Measurements from ENCODE around the gene C17orf50. TPM values are rescaled to one million over a fixed set of nuclear protein-coding genes. Genes with fewer than 3 reads are reported as not detected.

C17orf50 gene
- total RNA-seq, 1 experiment from 2014 or later, result not detected

DNA sequence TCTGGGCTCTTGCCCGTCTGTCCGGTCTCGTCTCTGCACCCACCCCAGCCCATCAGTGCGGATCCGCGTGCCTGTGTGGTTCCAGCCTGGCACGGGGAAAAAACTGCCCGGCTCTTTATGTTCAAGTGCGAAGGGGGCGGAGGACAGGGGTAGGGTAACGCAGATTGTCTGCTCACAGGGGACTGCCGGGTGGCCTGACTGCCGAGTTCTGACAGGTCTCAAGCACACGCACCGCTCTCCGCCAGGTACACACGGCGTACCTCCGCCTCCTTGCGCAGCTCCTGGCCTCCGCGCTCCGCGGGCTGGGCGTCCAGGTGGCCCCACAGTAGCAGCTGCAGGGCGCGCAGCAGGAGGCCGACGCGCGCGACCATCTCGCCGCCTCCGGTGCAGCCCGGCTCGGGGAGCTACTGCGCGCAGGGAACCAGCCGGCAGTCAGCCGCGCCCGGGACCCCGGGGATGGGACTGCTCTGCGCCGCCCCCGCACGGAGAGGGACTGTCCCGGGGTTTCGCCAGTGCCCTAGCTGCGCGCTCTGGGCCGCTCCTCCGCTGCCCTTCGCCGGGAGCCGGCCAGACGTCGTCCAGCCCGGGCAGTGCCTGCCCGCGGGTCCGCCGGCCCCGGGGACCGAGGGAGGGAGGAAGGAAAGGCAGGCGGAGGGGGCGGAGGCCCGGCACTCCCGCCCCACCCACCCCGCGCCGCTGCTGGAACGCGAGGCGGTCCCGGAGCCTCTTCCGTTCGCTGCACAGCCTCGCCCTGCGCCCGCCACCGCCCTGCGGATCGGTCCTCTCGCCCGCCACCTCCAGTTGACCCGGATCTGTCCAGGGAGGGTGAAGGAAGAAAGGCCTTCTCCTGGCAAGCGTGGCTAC, 34.6 kb downstream of the C17orf50 start, which contains the start of gene MMP28:
Gene MMP28, minus strand, starts transcription at position 635 of the 864 bp plus-strand sequence. Its CDS starts 264 bp downstream, at position 371.
- no TSS peak for BruUV-seq (replicated peaks)
- peak within 1 kb of the TSS; percentile 79 for H2AFZ ChIP-seq (ENCODE audit: low read depth, low read length, poor library complexity, severe bottlenecking)
- H3K9ac ChIP-seq (ENCODE audit: low read length), result peak within 1 kb of the TSS; percentile 43; the same call in 1 of the 2 replicates
- H3K27ac ChIP-seq (ENCODE audit: low read depth, low read length), result no peak within 1 kb of the TSS; the same call in 1 of the 2 replicates
- H3K27me3 ChIP-seq (ENCODE audit: insufficient read depth, low read length), result no peaks in the 10 kb centered on the region
- POLR2A ChIA-PET, result interaction anchor here (1.0 to 3.6 kb wide), 2 partner anchors 8 to 14 kb away, joined by 3 to 14 read pairs; partner anchors contain the start of gene TAF15
- DNase-seq (ENCODE audit: low read depth, low spot score) (no peak), ATAC-seq (peak; percentile 81)
- RAD21 ChIA-PET (ENCODE audit: low non-redundant PET in 1 of 2, low total read pairs in 2 of 2, uncharacterized antibody in 2 of 2, unreplicated experiment in 2 of 2), result no interaction called here
- H3K4me1 ChIP-seq (ENCODE audit: control insufficient read depth in 1 of 2, insufficient read depth in 2 of 2, low read length in 2 of 2), result peaks cover 7 to 32% of the 10 kb centered on the region in 2 experiments
- peak within 1 kb of the TSS; percentile 96 for H3K4me2 ChIP-seq (ENCODE audit: low read length)
- H3K36me3 ChIP-seq (ENCODE audit: control insufficient read depth in 1 of 2, insufficient read depth in 2 of 2, low read length in 2 of 2), result no peaks in the 10 kb centered on the region
- no peaks in the 10 kb centered on the region for H3K9me3 ChIP-seq (ENCODE audit: control insufficient read depth in 1 of 2, insufficient read depth in 1 of 2, low read depth in 1 of 2, low read length in 2 of 2)
- no peaks in the 10 kb centered on the region for H4K20me1 ChIP-seq (ENCODE audit: insufficient read depth)
- no peaks in the 10 kb centered on the region for H3K9me2 ChIP-seq (ENCODE audit: insufficient read depth)
- CTCF ChIA-PET, result interaction anchor here (0.7 to 1.7 kb wide), 3 partner anchors 9 to 31 kb away, joined by 3 to 5 read pairs (median 3); no protein-coding TSS in a partner anchor
- intact Hi-C loops (cut with micrococcal nuclease), result no loop called here
- H3K79me2 ChIP-seq (ENCODE audit: insufficient read depth, low read length), result no peaks in the 10 kb centered on the region
- H3K4me3 ChIP-seq (replicated peaks in 1 of 2; ENCODE audit: low read depth in 1 of 2, low read length in 2 of 2), result peak within 1 kb of the TSS; percentile 46 to 68
- TF ChIP-seq, protein P1, sequence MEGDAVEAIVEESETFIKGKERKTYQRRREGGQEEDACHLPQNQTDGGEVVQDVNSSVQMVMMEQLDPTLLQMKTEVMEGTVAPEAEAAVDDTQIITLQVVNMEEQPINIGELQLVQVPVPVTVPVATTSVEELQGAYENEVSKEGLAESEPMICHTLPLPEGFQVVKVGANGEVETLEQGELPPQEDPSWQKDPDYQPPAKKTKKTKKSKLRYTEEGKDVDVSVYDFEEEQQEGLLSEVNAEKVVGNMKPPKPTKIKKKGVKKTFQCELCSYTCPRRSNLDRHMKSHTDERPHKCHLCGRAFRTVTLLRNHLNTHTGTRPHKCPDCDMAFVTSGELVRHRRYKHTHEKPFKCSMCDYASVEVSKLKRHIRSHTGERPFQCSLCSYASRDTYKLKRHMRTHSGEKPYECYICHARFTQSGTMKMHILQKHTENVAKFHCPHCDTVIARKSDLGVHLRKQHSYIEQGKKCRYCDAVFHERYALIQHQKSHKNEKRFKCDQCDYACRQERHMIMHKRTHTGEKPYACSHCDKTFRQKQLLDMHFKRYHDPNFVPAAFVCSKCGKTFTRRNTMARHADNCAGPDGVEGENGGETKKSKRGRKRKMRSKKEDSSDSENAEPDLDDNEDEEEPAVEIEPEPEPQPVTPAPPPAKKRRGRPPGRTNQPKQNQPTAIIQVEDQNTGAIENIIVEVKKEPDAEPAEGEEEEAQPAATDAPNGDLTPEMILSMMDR (IDR thresholded peaks at IDR 0.05 in 2 of 3, conservative IDR thresholded peaks at IDR 0.05 in 1 of 3; ENCODE audit: borderline replicate concordance in 1 of 3, insufficient read depth in 1 of 3, low read depth in 2 of 3, low read length in 2 of 3), result no peak
- TF ChIP-seq, protein P2, sequence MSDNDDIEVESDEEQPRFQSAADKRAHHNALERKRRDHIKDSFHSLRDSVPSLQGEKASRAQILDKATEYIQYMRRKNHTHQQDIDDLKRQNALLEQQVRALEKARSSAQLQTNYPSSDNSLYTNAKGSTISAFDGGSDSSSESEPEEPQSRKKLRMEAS (IDR thresholded peaks at IDR 0.05), result peak; percentile 41; the same call in 1 of the 2 replicates
- TF ChIP-seq CBX3 (IDR thresholded peaks at IDR 0.05; ENCODE audit: low read depth) (no peak), EGR1 (IDR thresholded peaks at IDR 0.05; ENCODE audit: low read depth) (peak; percentile 81), POLR2AphosphoS5 (IDR thresholded peaks at IDR 0.05; ENCODE audit: low read depth, low read length) (peak; percentile 37; the same call in 1 of the 2 replicates)

All from HCT116 (cell line).